Urothelium cell line (cell line): ENCODE data around the gene MAP3K2.

ENCODE experiments used
- DNase-seq: peaks from one replicate; pipeline ENCODE4 v3.0.0; 2011; ENCODE audit warnings: low spot score, mixed read lengths
- FAIRE-seq: peaks from 2 replicates; lab custom pipeline; 2011; peaks lifted over from hg19 to GRCh38; lab: Jason Lieb, UNC

The MAP3K2 gene

GRCh38 chr2:127407661-127408003 lies 19.9 kb upstream of the MAP3K2 start:
- DNase-seq, result no peak

GRCh38 chr2:127407091-127407490 lies 19.3 kb upstream of the MAP3K2 start:
- DNase-seq (no peak), FAIRE-seq (no peak)

More at GRCh38 chr2:127407661-127408003, 19.9 kb upstream of the MAP3K2 start:
- FAIRE-seq, result no peak

- no peak for FAIRE-seq
- no peak for DNase-seq
These were observed 18.7 kb upstream of the MAP3K2 start for GRCh38 chr2:127406454-127406853.

- no peak for DNase-seq
- FAIRE-seq, result no peak
These were observed 17.5 kb upstream of the MAP3K2 start for GRCh38 chr2:127405255-127405610.

- no peak for DNase-seq
- no peak for FAIRE-seq
These were observed 16.9 kb upstream of the MAP3K2 start for GRCh38 chr2:127404466-127405254.

- FAIRE-seq, result no peak
- no peak for DNase-seq
These were observed 15.7 kb upstream of the MAP3K2 start for GRCh38 chr2:127403460-127403859.

- no peak for DNase-seq
- FAIRE-seq, result no peak
These were observed 14.3 kb upstream of the MAP3K2 start for GRCh38 chr2:127401757-127402695.

- DNase-seq (peak; percentile 85), FAIRE-seq (peak; percentile 20)
These were observed 13.4 kb upstream of the MAP3K2 start for GRCh38 chr2:127400897-127401756.

- no peak for FAIRE-seq
- no peak for DNase-seq
These were observed 12.7 kb upstream of the MAP3K2 start for GRCh38 chr2:127400533-127400896.

- DNase-seq (peak; percentile 96), FAIRE-seq (peak; percentile 77)
These were observed 10.4 kb upstream of the MAP3K2 start for GRCh38 chr2:127398239-127398590.

GRCh38 chr2:127397568-127398238 lies 9.9 kb upstream of the MAP3K2 start:
- DNase-seq (no peak), FAIRE-seq (peak; percentile 20)

GRCh38 chr2:127394492-127394891 lies 6.7 kb upstream of the MAP3K2 start:
- FAIRE-seq, result no peak
- DNase-seq, result no peak

GRCh38 chr2:127392828-127393578 lies 5.2 kb upstream of the MAP3K2 start:
- no peak for DNase-seq
- no peak for FAIRE-seq

GRCh38 chr2:127392133-127392827 lies 4.5 kb upstream of the MAP3K2 start:
- no peak for DNase-seq
- FAIRE-seq, result no peak

GRCh38 chr2:127389778-127390435 lies 2.1 kb upstream of the MAP3K2 start:
- DNase-seq, result no peak

GRCh38 chr2:127388423-127389164 lies 819 bp upstream of the MAP3K2 start:
- FAIRE-seq (peak; percentile 65), DNase-seq (no peak)

More at GRCh38 chr2:127389778-127390435, 2.1 kb upstream of the MAP3K2 start:
- no peak for FAIRE-seq

GRCh38 chr2:127386764-127387654 lies 766 bp downstream of the MAP3K2 start:
- DNase-seq (peak; percentile 93), FAIRE-seq (peak; percentile 91)
